Panc1 (cell line): ENCODE measurements around the gene TRA2A. TPM values are rescaled to one million over a fixed set of nuclear protein-coding genes. Genes with fewer than 3 reads are reported as not detected.
A peak's percentile ranks its signal among the peaks of the same experiment; 100 is the strongest.

Experiments
- ATAC-seq: fragments of 200-7000 bp; cut with Tn5 transposase; 2 replicates; pipeline ENCODE4 v1.9.1; 2020; ENCODE audit warnings: mild to moderate bottlenecking, moderate library complexity
- BruUV-seq: library from RNA; stranded (reverse); fragments of 400-500 nt; replicated peaks from 2 replicates; lab custom pipeline; 2021; lab: Mats Ljungman, UMichigan
- CTCF ChIA-PET: fragments of 300-600 bp; sonication (Branson Sonifier 250); formaldehyde crosslinking; loops from one replicate; lab custom pipeline; 2022; ENCODE audit warnings: antibody characterized with exemption; lab: Charles Lee
- POLR2A ChIA-PET: fragments of 300-600 bp; sonication (Branson Sonifier 250); formaldehyde crosslinking; loops from one replicate; lab custom pipeline; 2022; ENCODE audit warnings: antibody characterized with exemption; lab: Charles Lee
- DNase-seq: peaks from one replicate; pipeline ENCODE4 v3.0.0-alpha.2; 2010; ENCODE audit warnings: low read depth, low spot score
- H3K27ac ChIP-seq: 2 replicates; pipeline ENCODE4 v1.5.1; 2011; ENCODE audit warnings: mild to moderate bottlenecking, low read length, inconsistent platforms
- H3K27me3 ChIP-seq: fragments of 200-500 bp; sonication (Bioruptor generic); 2 replicates; pipeline ENCODE4 v1.6.0; 2014; ENCODE audit warnings: low read length, inconsistent platforms; ENCODE audit not compliant: control insufficient read depth, insufficient read depth
- H3K36me3 ChIP-seq: fragments of 200-500 bp; sonication (Bioruptor generic); 2 replicates; pipeline ENCODE4 v1.5.1; 2014; ENCODE audit warnings: inconsistent platforms, mild to moderate bottlenecking, low read length, moderate library complexity; ENCODE audit not compliant: control insufficient read depth, insufficient read depth
- H3K4me1 ChIP-seq: 2 replicates; pipeline ENCODE4 v1.5.1; 2011; ENCODE audit warnings: inconsistent platforms, mild to moderate bottlenecking, low read length, moderate library complexity; ENCODE audit not compliant: control insufficient read depth, insufficient read depth
- H3K4me3 ChIP-seq, 2 experiments: 2 replicates each; pipeline ENCODE4 v1.5.1; 2011 to 2012; ENCODE audit warnings: low read depth in 2 of 2, low read length in 2 of 2, mild to moderate bottlenecking in 2 of 2, inconsistent platforms in 1 of 2, moderate library complexity in 1 of 2
- H3K9me3 ChIP-seq: fragments of 200-500 bp; sonication (Bioruptor generic); 2 replicates; pipeline ENCODE4 v1.5.1; 2014; ENCODE audit warnings: low read depth, mild to moderate bottlenecking, inconsistent platforms, low read length, moderate library complexity; ENCODE audit not compliant: control insufficient read depth, insufficient read depth
- POLR2AphosphoS5 ChIP-seq: IDR thresholded peaks from 2 replicates; pipeline ENCODE4 v1.6.1; 2012; ENCODE audit warnings: mild to moderate bottlenecking, low read depth, low read length, moderate library complexity
- SIN3A ChIP-seq: IDR thresholded peaks from 2 replicates; pipeline ENCODE4 v1.6.1; 2012; ENCODE audit warnings: low read depth, mild to moderate bottlenecking, low read length, moderate library complexity, borderline replicate concordance; ENCODE audit not compliant: insufficient read depth
- TCF7L2 ChIP-seq: IDR thresholded peaks from 2 replicates; pipeline ENCODE4 v1.6.1; 2011; ENCODE audit warnings: mild to moderate bottlenecking, low read depth, low read length, inconsistent platforms
- in situ Hi-C: cut with HindIII; loops from 2 replicates; pipeline ENCODE4 v1.10.0; 2016; ENCODE audit warnings: low sequenced_read_pairs, low pct_unique_long_range_greater_than_20kb
- intact Hi-C: fragments of 100-400 bp; cut with micrococcal nuclease; formaldehyde crosslinking; loops from one replicate; pipeline ENCODE4 v1.10.0; 2022; ENCODE audit not compliant: unreplicated experiment
- total RNA-seq: library from RNA; stranded (reverse); gene quantifications from one replicate; pipeline ENCODE4 v1.2.1, GENCODE V29; 2021; ENCODE audit not compliant: unreplicated experiment
- TF ChIP-seq, protein P1 (sequence below): fragments of 450-650 bp; IDR thresholded peaks from 2 replicates; pipeline ENCODE4 v1.5.1; 2017; ENCODE audit warnings: mild to moderate bottlenecking
- TF ChIP-seq, protein P2 (sequence below), 2 experiments: IDR thresholded peaks; 2 replicates each; pipeline ENCODE4 v1.6.1; 2011 to 2012; ENCODE audit warnings: low read depth in 2 of 2, control low read depth in 1 of 2, low read length in 1 of 2, mild to moderate bottlenecking in 1 of 2, moderate library complexity in 1 of 2; ENCODE audit not compliant: insufficient read depth in 1 of 2

The TRA2A gene
- total RNA-seq, 1 experiment from 2014 or later, result 106 TPM

DNA sequence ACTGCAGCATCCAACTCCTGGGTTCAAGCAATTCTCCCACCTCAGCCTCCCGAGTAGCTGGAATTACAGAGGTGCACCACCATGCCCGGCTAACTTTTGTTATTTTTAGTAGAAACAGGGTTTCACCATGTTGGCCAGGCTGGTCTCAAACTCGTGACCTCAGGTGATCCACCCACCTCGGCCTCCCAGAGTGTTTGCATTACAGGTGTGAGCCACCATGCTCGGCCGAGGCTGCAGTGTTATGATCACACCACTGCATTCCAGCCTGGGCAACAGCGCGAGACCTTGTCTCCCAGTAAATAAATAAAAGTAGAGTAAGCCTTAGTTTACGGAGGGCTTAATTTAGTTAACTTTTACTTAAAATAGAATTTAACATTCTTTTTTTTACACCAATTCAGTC is 37.8 kb downstream of the TRA2A start:
- ATAC-seq (no peak), DNase-seq (no peak)
- Histone ChIP-seq H3K9me3 (no peaks in the 10 kb centered on the region), H3K27ac (no peak overlapping the region), H3K27me3 (no peaks in the 10 kb centered on the region), H3K4me3 (no peak overlapping the region), H3K4me1 (peaks cover 4% of the 10 kb centered on the region), H3K36me3 (no peaks in the 10 kb centered on the region)
- CTCF ChIA-PET, result no interaction called here
- in situ Hi-C loops, result no loop called here
- intact Hi-C loops, result no loop called here
- POLR2A ChIA-PET, result no interaction called here
- BruUV-seq, result no TSS peak
- TF ChIP-seq, protein P1, sequence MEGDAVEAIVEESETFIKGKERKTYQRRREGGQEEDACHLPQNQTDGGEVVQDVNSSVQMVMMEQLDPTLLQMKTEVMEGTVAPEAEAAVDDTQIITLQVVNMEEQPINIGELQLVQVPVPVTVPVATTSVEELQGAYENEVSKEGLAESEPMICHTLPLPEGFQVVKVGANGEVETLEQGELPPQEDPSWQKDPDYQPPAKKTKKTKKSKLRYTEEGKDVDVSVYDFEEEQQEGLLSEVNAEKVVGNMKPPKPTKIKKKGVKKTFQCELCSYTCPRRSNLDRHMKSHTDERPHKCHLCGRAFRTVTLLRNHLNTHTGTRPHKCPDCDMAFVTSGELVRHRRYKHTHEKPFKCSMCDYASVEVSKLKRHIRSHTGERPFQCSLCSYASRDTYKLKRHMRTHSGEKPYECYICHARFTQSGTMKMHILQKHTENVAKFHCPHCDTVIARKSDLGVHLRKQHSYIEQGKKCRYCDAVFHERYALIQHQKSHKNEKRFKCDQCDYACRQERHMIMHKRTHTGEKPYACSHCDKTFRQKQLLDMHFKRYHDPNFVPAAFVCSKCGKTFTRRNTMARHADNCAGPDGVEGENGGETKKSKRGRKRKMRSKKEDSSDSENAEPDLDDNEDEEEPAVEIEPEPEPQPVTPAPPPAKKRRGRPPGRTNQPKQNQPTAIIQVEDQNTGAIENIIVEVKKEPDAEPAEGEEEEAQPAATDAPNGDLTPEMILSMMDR, result no peak
- TF ChIP-seq TCF7L2 (no peak), POLR2AphosphoS5 (no peak), SIN3A (no peak)
- TF ChIP-seq, protein P2, sequence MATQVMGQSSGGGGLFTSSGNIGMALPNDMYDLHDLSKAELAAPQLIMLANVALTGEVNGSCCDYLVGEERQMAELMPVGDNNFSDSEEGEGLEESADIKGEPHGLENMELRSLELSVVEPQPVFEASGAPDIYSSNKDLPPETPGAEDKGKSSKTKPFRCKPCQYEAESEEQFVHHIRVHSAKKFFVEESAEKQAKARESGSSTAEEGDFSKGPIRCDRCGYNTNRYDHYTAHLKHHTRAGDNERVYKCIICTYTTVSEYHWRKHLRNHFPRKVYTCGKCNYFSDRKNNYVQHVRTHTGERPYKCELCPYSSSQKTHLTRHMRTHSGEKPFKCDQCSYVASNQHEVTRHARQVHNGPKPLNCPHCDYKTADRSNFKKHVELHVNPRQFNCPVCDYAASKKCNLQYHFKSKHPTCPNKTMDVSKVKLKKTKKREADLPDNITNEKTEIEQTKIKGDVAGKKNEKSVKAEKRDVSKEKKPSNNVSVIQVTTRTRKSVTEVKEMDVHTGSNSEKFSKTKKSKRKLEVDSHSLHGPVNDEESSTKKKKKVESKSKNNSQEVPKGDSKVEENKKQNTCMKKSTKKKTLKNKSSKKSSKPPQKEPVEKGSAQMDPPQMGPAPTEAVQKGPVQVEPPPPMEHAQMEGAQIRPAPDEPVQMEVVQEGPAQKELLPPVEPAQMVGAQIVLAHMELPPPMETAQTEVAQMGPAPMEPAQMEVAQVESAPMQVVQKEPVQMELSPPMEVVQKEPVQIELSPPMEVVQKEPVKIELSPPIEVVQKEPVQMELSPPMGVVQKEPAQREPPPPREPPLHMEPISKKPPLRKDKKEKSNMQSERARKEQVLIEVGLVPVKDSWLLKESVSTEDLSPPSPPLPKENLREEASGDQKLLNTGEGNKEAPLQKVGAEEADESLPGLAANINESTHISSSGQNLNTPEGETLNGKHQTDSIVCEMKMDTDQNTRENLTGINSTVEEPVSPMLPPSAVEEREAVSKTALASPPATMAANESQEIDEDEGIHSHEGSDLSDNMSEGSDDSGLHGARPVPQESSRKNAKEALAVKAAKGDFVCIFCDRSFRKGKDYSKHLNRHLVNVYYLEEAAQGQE (IDR thresholded peaks at IDR 0.05; ENCODE audit: insufficient read depth in 1 of 2, low read depth in 2 of 2, low read length in 1 of 2), result no peak

DNA sequence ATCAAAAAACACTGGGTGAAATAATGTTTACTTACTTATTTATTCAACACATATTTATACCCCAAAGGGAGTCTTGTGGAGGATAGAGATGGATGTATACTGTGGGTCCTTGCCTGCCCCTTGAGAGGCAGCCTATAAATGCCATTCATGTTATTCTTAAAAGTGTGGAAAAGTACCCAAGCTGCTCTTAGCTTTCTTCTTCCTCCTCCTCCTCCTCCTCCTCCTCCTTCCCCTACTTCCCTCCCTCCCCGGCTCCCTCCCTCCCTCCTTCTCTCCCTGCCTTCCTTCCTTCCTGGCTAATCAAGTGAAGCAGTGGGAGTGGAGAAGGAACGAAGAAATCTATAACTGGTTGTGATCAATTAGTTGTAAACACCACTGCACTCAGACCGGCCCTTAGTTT is 40.3 kb downstream of the TRA2A start:
- Histone ChIP-seq H3K27ac (peak overlapping the region; percentile 74), H3K36me3 (no peaks in the 10 kb centered on the region), H3K9me3 (no peaks in the 10 kb centered on the region), H3K4me1 (peaks cover 4% of the 10 kb centered on the region), H3K4me3 (peak overlapping the region; percentile 50 to 65), H3K27me3 (no peaks in the 10 kb centered on the region)
- peak; percentile 27; the same call in 1 of the 2 replicates for ATAC-seq
- DNase-seq, result no peak
- no peak for TF ChIP-seq TCF7L2
- TF ChIP-seq SIN3A, result no peak
- TF ChIP-seq, protein P1, result no peak
- CTCF ChIA-PET, result interaction anchor here (0.6 kb wide), 1 partner anchor 73 kb away, joined by 3 read pairs; no protein-coding TSS in a partner anchor
- in situ Hi-C loops (no loop called here), intact Hi-C loops (no loop called here)
- no TSS peak for BruUV-seq
- POLR2A ChIA-PET, result interaction anchor here (1.0 kb wide), 1 partner anchor 22 kb away, joined by 6 read pairs; no protein-coding TSS in a partner anchor
